Activated T-cell treated with anti-CD3 and anti-CD28 coated beads for 4 hours (primary cell): ENCODE measurements around the gene STUB1.
"Not testable (repeated sequence)": the region's sequence is repeated elsewhere in the genome, so short reads cannot be mapped to it uniquely, and the experiment has no call there.

Source experiments
- DNase-seq: peaks from one replicate; pipeline ENCODE4 v3.0.0-alpha.2; 2020

STUB1 gene

DNA sequence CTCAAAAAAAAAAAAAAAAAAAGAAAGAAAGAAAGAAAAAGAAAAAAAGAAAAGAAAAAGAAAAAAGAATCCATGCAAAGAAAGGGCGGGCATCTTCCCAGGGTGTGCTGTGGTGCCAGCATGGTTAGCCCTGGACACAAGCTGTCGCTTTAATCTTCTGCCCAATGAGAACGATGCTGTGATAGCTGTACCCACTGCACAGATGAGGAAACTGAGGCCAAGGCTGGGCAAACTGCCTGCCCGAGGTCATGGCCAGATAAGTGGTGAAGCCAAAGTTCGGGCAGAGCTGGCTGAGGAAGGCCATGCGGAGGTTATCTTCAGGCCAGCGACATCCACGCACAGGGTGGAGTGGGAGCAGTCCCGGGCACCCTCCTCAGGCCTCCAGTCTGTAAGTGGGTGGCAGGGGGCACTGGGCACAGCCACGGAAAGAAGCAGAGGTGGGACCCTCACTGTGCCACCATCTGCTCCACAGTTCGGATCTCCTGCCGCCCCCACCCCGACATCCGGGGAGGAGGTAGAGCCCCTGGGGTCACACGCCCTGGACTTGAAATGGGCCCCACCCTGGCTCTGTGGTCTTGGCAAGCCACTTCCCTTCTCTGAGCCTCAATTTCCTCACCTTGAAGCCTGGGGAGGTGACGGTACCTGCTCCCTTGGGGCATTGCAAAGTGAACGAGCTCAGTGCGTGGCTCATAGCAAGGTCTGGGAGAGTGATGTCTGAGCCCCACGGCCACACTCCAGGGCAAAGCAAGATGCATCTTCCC, 18.9 kb downstream of the STUB1 start:
- no peak for DNase-seq

DNA sequence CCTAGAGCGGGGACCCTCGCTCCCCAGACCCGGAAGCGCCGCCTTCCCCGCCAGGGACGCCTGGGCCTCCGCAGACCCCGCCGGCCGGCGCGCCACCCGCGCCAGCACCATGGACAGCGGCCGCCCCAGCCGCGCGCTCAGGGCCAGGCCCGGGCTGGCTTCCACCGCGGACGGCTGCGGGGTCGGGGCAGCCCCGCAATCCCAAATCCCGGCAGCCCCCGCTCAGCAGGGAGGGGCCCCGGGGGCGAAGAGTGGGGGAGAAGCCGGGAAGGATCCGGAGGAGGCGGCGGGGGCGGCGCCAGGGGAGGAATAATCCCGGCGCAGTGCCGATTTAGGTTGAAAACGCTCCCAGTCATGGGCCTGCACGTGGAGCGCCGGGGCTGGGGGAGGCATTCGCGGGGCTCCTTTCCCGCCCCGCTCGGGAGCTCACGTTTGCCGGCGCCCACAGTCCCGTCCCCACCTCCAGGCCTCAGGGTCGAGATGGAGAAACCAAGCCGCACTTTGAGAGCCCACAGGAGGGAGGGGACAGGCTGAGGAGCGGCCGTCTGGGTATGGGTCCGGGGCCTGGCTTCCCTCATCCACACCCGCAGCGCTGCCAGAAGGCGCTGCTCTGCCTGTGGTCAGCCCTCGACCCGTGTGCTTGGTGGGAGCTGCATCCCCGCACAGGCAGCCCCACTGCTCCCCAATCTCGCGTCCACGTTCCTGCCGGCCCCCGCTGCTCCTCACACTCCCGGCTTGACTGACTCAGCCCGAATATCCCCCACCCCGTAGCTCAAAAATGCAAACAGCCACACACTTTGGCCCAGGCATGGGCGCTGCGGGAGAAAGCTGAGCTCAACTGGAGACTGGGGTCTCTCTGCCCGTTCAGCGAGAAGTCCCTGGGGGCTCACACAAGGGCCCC, 20.7 kb downstream of the STUB1 start:
- no peak for DNase-seq

GRCh38 chr16:702341-702740, 22.1 kb downstream of the STUB1 start:
- no peak for DNase-seq

- DNase-seq = no peak
Observed at GRCh38 chr16:703406-703805, 23.2 kb downstream of the STUB1 start.

GRCh38 chr16:704047-704446, 23.8 kb downstream of the STUB1 start:
- no peak for DNase-seq

- no peak for DNase-seq
Observed at GRCh38 chr16:704552-705380, 24.6 kb downstream of the STUB1 start.

GRCh38 chr16:705431-706188, 25.4 kb downstream of the STUB1 start, which contains the start of gene FBXL16:
FBXL16 (minus strand) TSS chr16:705801; CDS start chr16:697405, 8,396 bp downstream.
- DNase-seq = no peak

GRCh38 chr16:706189-707061, 26.2 kb downstream of the STUB1 start:
- no peak for DNase-seq

DNA sequence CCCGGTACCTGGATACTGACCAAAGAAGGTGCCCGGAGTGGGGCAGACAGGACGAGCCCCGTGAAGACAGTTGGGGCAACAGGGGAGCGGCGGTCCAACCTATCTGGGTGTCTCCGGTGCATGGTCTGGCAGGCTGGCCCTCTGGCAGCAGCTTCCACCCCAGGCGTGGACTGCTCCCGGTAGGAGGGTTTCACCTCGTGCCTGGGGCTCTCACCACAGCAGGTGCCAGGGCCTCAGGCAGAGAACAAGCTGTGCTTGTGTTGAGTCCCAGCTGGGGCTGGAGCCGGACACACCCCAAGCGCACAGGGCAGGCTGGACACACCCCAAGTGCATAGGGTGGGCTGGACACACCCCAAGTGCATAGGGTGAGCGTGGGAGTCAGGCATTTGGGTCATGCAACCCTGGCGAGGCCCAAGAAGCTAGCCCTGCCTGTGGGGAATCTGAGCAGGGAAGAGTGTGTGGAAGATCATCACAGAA, 26.9 kb downstream of the STUB1 start:
- DNase-seq = no peak

GRCh38 chr16:708019-708418, 27.8 kb downstream of the STUB1 start:
- DNase-seq = no peak

GRCh38 chr16:708959-709358, 28.7 kb downstream of the STUB1 start:
- no peak for DNase-seq

- DNase-seq = no peak
Observed at GRCh38 chr16:709566-710499, 29.6 kb downstream of the STUB1 start.

- no peak for DNase-seq
Observed at GRCh38 chr16:710500-711075, 30.4 kb downstream of the STUB1 start.

GRCh38 chr16:711084-711483, 30.9 kb downstream of the STUB1 start:
- no peak for DNase-seq

- peak; percentile 67 for DNase-seq
Observed at GRCh38 chr16:711548-712320, 31.5 kb downstream of the STUB1 start.

- DNase-seq = not testable (repeated sequence)
Observed at GRCh38 chr16:712740-713250, 32.6 kb downstream of the STUB1 start.

DNA sequence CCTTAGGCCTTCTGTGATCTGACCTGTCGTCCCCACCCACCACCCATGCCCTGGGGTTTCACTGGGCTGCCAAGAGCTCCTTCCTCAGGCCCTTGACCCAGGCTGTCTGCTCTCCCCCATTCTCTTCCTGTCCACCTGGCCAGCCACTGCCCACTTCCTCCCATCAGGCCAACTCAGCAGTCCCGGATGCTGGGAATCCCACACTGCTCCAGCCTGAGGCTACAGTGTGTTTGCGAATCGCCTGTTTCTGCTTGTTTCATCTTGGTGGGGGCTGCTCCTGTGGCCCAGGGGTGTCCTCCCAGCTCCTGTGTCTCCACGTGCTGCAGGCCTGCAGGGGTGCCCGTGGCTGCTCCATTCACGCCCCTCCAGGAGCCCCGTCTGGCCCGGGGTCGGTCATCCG, 33.9 kb downstream of the STUB1 start:
- no peak for DNase-seq
